ENCODE measurements around the gene TMEM123.

DNA sequence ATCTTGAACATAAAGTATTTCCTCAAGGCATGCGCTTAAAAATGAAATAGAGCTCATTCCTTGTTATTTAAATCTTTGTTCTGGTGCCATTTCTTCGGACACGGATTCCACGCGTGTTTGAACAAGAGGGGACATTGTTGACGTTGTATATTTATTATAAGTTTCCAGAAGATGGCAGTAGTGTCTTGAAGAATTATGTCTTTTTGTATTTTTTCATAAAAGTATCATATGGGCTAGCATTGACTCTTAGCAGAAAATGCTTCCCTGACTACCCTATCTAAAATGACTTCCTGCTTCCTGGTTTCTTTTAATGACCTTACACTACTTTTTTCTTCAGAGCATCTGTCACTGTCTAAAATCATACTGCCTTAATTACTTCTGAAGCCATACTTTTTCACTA lies 85.2 kb downstream of the TMEM123 start:
- TF ChIP-seq, protein P1, sequence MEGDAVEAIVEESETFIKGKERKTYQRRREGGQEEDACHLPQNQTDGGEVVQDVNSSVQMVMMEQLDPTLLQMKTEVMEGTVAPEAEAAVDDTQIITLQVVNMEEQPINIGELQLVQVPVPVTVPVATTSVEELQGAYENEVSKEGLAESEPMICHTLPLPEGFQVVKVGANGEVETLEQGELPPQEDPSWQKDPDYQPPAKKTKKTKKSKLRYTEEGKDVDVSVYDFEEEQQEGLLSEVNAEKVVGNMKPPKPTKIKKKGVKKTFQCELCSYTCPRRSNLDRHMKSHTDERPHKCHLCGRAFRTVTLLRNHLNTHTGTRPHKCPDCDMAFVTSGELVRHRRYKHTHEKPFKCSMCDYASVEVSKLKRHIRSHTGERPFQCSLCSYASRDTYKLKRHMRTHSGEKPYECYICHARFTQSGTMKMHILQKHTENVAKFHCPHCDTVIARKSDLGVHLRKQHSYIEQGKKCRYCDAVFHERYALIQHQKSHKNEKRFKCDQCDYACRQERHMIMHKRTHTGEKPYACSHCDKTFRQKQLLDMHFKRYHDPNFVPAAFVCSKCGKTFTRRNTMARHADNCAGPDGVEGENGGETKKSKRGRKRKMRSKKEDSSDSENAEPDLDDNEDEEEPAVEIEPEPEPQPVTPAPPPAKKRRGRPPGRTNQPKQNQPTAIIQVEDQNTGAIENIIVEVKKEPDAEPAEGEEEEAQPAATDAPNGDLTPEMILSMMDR (conservative IDR thresholded peaks at IDR 0.05 in 1 of 2, IDR thresholded peaks at IDR 0.05 in 1 of 2; ENCODE audit: extremely low read depth in 1 of 2, insufficient read depth in 1 of 2, low read depth in 1 of 2, low read length in 2 of 2) = peak in 1 of 2 donors; percentile 4
- TF ChIP-seq EZH2 (IDR thresholded peaks at IDR 0.05; ENCODE audit: borderline replicate concordance, low read length) = no peak

Data from mammary epithelial cell (primary cell).